Measurements from ENCODE around the gene MKLN1.

MKLN1 gene

GRCh38 chr7:131338691-131339390 is 11.2 kb downstream of the MKLN1 start:
- no peak for DNase-seq
- in situ Hi-C loops (cut with HindIII; ENCODE audit: low pct_ligation_motif_present, low pct_unique_long_range_greater_than_20kb, low sequenced_read_pairs), result no loop called here

DNA sequence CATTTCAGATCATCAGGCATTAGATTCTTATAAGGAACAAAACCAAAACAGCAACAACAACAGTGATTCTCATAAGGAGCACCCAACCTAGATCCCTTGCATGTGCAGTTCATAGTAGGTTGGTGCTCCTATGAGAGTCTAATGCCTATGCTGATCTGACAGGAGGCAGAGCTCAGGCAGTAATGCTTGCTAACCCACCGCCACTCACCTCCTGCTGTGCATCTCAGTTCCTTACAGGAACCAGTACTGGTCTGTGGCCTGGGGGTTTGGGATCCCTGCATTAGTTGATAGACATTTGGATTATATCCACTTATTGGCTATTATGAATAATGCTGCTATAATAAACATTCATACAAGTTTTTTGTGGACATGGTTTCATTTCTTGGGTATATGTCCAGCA is 14.0 kb downstream of the MKLN1 start:
- in situ Hi-C loops (cut with HindIII; ENCODE audit: low pct_ligation_motif_present, low pct_unique_long_range_greater_than_20kb, low sequenced_read_pairs), result no loop called here

DNA sequence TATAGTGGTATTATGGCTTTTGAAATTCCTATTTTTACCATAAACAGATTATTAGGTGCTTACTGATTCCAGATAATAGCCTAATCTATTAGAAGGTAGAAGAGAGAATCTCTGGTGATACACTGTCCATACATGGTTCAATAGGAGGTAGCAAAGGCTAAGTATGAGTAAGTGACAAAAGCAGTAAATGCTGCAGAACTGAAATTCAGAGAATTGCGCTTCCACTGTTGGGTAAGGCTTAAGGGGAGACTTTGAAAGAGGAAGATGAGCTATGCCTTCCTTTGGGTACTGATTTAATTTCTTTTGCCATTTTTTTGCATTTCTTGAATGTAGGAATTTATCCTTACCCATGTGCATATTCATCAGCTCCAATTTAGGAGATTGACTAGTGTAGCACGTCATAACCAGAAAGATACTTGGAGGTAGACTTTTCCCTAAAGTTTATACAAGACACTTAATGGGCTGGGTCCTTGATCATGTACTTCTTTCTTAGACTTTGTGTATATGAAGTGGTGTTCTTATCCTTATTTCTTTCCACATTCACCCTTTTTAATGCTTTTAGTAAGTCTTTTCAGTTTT is 15.3 kb downstream of the MKLN1 start:
- in situ Hi-C loops (cut with HindIII; ENCODE audit: low pct_ligation_motif_present, low pct_unique_long_range_greater_than_20kb, low sequenced_read_pairs), result no loop called here
- DNase-seq, result no peak

More for the DNA sequence above, 14.0 kb downstream of the MKLN1 start:
- no peak for DNase-seq

- DNase-seq, result no peak
- in situ Hi-C loops (cut with HindIII; ENCODE audit: low pct_ligation_motif_present, low pct_unique_long_range_greater_than_20kb, low sequenced_read_pairs), result no loop called here
Observed at GRCh38 chr7:131346885-131347592, 19.4 kb downstream of the MKLN1 start.

DNA sequence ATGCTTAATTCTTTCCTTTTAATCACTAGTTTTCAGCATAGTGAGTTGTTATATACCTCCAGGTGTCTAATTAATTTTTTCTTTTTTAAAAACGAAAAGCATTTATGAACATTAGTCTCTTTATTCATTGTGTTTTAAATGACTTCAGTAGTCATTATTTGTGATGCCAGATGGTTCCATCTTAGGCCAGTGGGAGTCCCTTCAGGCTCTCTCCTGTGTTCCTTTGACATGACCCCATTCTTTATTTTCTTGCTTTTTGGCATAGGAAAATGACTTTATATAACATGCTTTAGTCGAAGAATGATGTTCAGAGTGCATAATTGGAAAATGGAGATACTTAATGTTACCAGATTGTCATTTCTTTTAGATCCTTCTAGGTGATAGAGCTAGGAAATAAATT is 24.4 kb downstream of the MKLN1 start:
- DNase-seq, result no peak
- in situ Hi-C loops (cut with HindIII; ENCODE audit: low pct_ligation_motif_present, low pct_unique_long_range_greater_than_20kb, low sequenced_read_pairs), result no loop called here

- in situ Hi-C loops (cut with HindIII; ENCODE audit: low pct_ligation_motif_present, low pct_unique_long_range_greater_than_20kb, low sequenced_read_pairs), result no loop called here
- no peak for DNase-seq
Observed at GRCh38 chr7:131354390-131354789, 26.7 kb downstream of the MKLN1 start.

DNA sequence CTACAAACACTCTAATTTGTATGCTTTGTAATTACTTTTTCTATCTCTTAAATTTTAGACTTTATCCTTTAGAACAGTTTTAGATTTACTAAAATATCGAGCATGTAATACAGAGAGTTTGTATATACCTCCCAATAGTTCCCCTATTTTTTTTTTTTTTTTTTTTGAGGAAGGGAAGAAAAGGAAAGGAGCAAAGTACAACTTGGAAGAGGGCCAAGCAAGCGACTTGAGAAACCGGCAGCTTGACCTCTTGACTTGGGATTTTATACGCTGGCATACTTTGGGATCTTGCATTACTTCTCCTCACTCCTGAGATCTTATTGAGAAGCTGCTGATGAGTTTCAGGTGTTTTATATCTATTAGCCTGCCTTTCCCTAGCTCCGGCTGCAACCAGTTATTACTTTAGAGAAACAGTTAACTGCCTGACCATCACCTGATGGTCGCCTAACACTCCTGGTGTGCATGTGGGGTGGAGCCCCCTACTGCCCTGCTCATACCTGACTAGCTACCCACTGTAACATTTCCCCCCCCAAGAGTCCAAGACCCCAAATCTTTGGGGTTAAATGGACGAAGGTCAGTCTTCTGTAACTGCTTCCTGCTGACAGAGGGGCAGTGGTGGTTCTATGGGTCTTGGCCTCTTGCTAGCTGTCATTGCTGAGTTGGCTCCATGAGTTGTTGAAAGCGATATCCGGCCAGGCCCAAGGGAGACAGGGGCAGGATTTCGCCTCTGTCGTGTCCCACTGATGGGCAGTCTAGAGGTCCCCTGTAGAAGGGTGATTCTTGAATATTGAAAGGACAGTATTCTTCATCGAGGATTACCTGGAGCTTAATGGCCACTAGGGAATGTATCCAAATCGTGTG is 28.5 kb downstream of the MKLN1 start:
- no peak for DNase-seq
- in situ Hi-C loops (cut with HindIII; ENCODE audit: low pct_ligation_motif_present, low pct_unique_long_range_greater_than_20kb, low sequenced_read_pairs), result no loop called here

- DNase-seq, result no peak
- in situ Hi-C loops (cut with HindIII; ENCODE audit: low pct_ligation_motif_present, low pct_unique_long_range_greater_than_20kb, low sequenced_read_pairs), result no loop called here
Observed at GRCh38 chr7:131357282-131357880, 29.7 kb downstream of the MKLN1 start.

DNA sequence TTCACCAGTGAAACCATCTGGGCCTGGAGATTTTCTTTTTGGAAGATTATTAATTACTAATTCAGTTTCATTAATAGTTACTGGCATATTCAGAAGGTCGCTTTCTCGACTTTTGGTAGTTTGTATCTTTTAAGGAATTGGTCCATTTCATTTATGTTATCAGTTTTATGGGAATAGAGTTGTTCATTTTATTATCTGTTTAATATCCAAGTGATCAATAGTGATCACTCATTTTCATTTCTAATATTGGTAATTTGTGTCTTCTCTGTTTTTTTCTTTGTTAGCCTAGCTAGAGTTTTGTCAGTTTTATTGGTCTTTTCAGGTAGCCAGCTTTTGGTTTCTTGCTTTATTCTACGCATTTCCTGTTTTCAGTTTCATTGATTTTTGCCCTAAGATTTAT is 31.0 kb downstream of the MKLN1 start:
- in situ Hi-C loops (cut with HindIII; ENCODE audit: low pct_ligation_motif_present, low pct_unique_long_range_greater_than_20kb, low sequenced_read_pairs), result no loop called here
- DNase-seq, result no peak

DNA sequence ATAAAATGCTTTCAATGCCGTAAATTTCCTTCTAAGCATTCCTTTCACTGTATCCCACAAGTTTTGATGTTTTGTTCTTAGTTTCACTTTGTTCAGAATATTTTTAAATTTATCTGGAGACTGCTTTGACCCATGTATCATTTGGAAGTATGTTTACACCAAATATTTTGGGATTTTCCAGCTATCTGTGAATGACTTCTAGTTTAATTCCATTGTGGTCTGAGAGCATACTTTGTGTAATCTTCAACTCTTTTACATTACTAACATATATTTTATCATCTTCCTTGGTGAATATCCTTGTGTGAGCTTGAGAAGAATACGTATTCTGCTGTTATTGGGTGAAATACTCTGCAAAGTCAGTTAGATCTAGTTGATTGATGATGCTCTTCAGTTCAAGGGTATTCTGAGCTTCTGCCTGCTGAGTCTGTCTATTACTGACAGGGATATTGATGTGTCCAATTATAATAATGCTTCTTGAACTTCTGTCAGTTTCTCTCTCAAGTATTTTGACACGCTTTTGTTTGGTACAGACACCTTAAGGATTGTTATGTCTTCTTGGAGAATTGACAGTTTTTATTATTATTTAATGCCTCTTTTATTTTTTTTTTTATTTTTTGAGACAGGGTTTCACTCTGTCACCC is 31.6 kb downstream of the MKLN1 start:
- in situ Hi-C loops (cut with HindIII; ENCODE audit: low pct_ligation_motif_present, low pct_unique_long_range_greater_than_20kb, low sequenced_read_pairs), result no loop called here
- no peak for DNase-seq

DNA sequence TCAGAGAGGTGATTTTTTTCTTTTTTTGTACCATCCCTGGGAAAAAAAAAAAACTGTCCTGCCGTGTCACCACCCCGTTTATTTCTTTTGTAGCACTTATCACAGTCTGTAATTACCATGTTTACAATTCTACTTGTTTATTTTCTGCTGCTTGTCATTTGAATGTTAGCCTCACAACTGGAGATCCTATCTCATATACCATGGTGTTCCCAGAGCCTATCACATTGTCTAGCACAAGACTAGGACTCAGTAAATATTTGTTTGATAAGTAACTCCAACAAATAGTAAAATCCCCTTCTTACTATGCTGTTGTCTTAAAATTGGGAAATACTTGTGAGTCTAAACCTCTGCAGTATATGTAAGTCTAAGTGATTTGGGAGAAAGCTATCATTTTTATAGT is 36.0 kb downstream of the MKLN1 start:
- no peak for DNase-seq
- in situ Hi-C loops (cut with HindIII; ENCODE audit: low pct_ligation_motif_present, low pct_unique_long_range_greater_than_20kb, low sequenced_read_pairs), result no loop called here

- DNase-seq, result no peak
- in situ Hi-C loops (cut with HindIII; ENCODE audit: low pct_ligation_motif_present, low pct_unique_long_range_greater_than_20kb, low sequenced_read_pairs), result no loop called here
Observed at GRCh38 chr7:131364767-131365344, 37.2 kb downstream of the MKLN1 start.

DNA sequence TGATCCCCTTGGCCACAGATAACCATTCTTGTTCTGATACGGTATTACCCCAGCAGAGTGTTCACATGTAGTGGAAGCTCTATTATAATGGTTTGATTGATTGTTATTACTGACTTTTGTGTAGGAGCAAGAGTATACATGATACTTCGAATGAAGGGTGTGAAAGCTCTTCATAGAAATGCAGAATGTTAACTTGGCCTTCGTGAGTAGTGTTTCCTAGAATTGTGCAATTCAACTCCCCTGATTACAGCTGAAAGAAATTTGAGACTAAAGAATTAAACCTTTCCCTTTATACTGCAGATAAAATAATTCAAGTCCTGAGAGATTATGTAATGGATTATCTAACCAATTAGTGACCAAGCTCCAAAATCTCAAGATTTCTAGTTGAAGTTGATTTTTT is 38.2 kb downstream of the MKLN1 start:
- in situ Hi-C loops (cut with HindIII; ENCODE audit: low pct_ligation_motif_present, low pct_unique_long_range_greater_than_20kb, low sequenced_read_pairs), result no loop called here
- DNase-seq, result no peak

DNA sequence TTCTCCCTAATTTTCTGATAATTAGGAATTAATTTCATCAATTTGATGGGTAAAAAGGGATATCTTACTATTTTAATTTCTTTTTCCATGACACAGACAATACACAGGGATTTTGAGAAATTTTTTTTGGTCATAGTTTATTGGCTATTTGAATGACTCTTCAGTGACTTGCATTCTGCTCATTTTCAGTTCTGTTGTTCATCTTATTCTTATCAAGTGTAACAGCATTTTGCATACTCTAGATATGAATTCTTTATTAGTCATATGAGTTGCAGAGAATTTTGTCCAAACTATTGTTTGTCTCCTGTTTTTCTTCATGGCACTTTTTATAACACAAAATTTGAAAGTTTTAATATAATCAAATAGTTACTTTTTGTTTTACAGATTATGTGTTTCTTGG is 41.7 kb downstream of the MKLN1 start:
- in situ Hi-C loops (cut with HindIII; ENCODE audit: low pct_ligation_motif_present, low pct_unique_long_range_greater_than_20kb, low sequenced_read_pairs), result no loop called here
- no peak for DNase-seq

DNA sequence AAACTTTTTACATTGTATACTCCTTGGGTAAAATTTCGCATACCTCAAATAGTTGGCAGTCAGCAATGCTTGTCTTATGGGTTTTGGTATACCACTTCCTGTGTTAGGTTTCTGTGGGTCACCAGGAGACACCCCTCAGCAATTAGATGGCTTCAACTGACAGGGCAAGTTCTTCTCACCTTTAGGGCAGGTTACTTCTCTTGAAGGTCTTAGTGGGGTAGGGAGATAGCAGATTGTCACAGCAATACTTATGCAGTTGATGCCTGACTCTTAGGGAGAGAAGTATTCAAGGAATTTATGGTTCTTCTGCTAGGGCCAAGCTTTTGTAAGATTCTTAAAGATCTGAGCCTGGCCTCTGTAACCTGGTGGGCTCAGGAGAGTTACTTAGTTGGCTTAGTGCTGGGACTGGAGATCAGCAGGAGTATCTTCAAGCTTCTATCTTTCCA is 42.9 kb downstream of the MKLN1 start:
- in situ Hi-C loops (cut with HindIII; ENCODE audit: low pct_ligation_motif_present, low pct_unique_long_range_greater_than_20kb, low sequenced_read_pairs), result no loop called here
- DNase-seq, result peak; percentile 93

DNA sequence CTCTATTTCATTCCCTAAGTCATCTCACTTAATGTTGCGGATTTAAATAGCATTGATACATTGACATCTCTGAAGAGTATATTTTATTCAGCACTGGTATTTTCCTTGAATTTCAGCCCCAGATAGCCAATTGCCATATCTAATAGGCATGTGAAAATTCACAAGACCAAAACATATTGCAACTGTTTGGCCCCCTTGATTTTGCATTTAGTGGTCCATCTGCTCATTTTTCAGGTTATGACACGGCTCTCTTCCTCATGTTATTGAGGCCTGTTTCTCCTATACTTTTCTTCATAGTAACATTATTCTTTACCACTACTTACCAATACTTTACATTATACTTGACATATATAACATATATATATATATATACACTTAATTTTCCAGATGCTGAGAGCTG is 43.7 kb downstream of the MKLN1 start:
- in situ Hi-C loops (cut with HindIII; ENCODE audit: low pct_ligation_motif_present, low pct_unique_long_range_greater_than_20kb, low sequenced_read_pairs), result no loop called here
- DNase-seq, result no peak

DNA sequence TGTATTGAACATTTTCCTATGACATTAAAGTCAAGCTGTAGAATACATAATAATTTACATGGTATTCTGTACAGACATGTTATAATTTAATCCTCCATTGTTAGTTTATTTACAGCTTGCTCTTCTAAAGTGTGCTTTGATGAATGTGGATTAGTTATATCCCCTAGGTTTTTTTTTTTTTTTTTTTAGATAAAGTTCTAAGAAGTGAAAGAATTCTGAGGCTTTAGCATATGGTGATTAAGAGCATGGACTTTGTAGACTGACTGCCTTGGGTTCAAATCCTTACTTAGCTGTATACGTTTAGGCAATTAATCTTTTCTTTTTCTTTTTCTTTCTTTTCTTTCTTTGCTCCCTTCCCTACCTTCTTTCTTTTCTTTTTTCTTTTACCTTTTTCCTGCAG is 44.9 kb downstream of the MKLN1 start:
- in situ Hi-C loops (cut with HindIII; ENCODE audit: low pct_ligation_motif_present, low pct_unique_long_range_greater_than_20kb, low sequenced_read_pairs), result no loop called here
- no peak for DNase-seq

GRCh38 chr7:131374821-131375220 is 47.1 kb downstream of the MKLN1 start:
- in situ Hi-C loops (cut with HindIII; ENCODE audit: low pct_ligation_motif_present, low pct_unique_long_range_greater_than_20kb, low sequenced_read_pairs), result no loop called here

More at GRCh38 chr7:131374821-131375220, 47.1 kb downstream of the MKLN1 start:
- no peak for DNase-seq
